ENCODE results near the gene WASF1.

DNA sequence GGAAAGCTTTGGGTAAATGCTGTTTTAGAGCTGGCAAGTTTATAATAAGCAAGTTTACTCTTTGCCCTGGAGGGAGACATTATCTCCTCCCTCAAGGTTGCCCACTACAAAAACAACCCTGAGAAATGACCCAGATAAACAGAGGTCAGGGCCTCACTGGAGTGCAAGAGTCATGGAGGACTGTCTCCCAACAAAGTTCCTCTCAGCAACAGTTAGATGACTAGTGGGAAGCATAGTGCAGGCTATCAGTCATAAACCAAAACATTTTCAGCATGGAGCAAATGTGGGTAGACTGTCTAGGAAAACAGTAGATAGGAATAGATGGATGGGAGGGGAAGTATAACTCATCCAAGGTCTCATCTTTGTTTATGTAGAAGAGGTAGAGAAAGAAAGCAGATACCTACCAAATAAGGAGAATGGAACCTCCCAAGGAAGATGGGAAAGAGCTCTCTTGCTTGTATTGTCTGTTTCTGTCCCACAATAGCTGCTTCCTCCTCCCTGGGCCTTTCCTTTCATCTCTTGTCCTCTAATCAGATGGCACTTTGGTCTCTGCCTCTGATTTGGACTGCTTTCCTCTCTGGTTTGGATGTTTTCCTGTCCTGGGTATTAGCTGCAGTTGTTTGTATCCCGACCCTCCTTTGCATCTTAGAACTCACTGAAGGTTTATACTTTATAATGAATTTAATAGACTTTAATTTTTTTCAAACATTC lies 95.4 kb downstream of the WASF1 start:
- TF ChIP-seq, protein P1, sequence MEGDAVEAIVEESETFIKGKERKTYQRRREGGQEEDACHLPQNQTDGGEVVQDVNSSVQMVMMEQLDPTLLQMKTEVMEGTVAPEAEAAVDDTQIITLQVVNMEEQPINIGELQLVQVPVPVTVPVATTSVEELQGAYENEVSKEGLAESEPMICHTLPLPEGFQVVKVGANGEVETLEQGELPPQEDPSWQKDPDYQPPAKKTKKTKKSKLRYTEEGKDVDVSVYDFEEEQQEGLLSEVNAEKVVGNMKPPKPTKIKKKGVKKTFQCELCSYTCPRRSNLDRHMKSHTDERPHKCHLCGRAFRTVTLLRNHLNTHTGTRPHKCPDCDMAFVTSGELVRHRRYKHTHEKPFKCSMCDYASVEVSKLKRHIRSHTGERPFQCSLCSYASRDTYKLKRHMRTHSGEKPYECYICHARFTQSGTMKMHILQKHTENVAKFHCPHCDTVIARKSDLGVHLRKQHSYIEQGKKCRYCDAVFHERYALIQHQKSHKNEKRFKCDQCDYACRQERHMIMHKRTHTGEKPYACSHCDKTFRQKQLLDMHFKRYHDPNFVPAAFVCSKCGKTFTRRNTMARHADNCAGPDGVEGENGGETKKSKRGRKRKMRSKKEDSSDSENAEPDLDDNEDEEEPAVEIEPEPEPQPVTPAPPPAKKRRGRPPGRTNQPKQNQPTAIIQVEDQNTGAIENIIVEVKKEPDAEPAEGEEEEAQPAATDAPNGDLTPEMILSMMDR (IDR thresholded peaks at IDR 0.05): no peak
- TF ChIP-seq POLR2A (IDR thresholded peaks at IDR 0.05): no peak
- TF ChIP-seq POLR2AphosphoS5 (IDR thresholded peaks at IDR 0.05): no peak
